GM18508 (cell line): ENCODE data around the gene OR51S1.
"Not testable (repeated sequence)": the region's sequence is repeated elsewhere in the genome, so short reads cannot be mapped to it uniquely, and the experiment has no call there.

Experiments used
- ATAC-seq: cut with Tn5 transposase; IDR thresholded peaks from one replicate; pipeline ENCODE4 v1.9.1; 2021; ENCODE audit warnings: moderate number of reproducible peaks; ENCODE audit not compliant: insufficient read depth, unreplicated experiment

Gene OR51S1, protein sequence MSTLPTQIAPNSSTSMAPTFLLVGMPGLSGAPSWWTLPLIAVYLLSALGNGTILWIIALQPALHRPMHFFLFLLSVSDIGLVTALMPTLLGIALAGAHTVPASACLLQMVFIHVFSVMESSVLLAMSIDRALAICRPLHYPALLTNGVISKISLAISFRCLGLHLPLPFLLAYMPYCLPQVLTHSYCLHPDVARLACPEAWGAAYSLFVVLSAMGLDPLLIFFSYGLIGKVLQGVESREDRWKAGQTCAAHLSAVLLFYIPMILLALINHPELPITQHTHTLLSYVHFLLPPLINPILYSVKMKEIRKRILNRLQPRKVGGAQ

GRCh38 chr11:4848908-4849532, at the start of gene OR51S1:
Gene OR51S1 (minus strand): TSS chr11:4849208. CDS start chr11:4849208, 0 bp downstream.
- ATAC-seq = no peak

GRCh38 chr11:4891996-4892640, 43.1 kb upstream of the OR51S1 start:
- no peak for ATAC-seq

GRCh38 chr11:4890279-4890678, 41.3 kb upstream of the OR51S1 start:
- no peak for ATAC-seq

DNA sequence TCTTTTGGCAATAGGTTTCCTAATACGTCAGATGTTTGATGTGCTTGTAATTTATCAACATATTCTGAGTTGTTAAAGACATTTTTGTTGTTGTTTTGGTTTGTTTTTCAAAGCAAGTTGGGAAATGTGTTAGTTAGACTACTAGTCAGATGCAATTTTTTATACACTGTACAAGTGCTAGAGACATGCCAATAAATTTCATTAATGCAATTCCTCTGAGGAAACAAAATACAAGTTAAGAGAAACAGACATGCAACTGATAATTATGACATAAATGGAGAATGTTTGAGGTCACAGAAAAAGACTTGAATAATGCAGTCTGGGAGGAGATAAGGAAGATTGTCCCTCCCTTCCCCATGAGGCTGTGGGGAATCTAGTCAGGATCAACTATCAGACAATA, 38.6 kb upstream of the OR51S1 start:
- no peak for ATAC-seq

- no peak for ATAC-seq
These were observed 37.2 kb upstream of the OR51S1 start for GRCh38 chr11:4886186-4886585.

GRCh38 chr11:4884361-4884760, 35.4 kb upstream of the OR51S1 start:
- no peak for ATAC-seq

DNA sequence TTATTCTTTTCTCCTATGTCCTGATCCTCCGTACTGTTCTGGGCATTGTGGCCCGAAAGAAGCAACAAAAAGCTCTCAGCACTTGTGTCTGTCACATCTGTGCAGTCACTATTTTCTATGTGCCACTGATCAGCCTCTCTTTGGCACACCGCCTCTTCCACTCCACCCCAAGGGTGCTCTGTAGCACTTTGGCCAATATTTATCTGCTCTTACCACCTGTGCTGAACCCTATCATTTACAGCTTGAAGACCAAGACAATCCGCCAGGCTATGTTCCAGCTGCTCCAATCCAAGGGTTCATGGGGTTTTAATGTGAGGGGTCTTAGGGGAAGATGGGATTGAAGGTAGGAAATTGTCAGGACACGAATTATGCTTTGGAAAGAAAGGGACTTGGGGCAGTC, 33.5 kb upstream of the OR51S1 start:
- no peak for ATAC-seq

- no peak for ATAC-seq
These were observed 33.0 kb upstream of the OR51S1 start, which contains the start of gene OR51T1 for GRCh38 chr11:4881860-4882500. Gene OR51T1 (plus strand): TSS chr11:4881900. CDS start chr11:4881900, 0 bp downstream.

DNA sequence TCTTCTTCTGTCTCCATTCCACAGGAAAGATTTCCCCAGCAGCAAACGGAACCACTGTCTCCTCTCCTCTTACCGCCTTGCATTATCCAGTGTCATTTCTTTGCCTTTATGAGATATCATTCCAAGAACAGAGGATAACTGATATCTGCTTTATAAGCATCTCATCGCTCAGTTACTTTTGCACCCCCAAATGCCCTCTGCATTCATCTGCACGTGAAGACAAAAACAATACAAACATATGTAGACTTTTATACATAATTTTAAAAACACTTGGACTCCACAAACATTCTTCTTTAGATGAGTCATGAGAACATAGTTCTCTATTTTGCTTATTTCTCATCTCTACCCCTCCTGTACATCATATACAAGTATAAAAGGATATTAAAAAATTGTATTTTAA, 32.2 kb upstream of the OR51S1 start:
- ATAC-seq = no peak

DNA sequence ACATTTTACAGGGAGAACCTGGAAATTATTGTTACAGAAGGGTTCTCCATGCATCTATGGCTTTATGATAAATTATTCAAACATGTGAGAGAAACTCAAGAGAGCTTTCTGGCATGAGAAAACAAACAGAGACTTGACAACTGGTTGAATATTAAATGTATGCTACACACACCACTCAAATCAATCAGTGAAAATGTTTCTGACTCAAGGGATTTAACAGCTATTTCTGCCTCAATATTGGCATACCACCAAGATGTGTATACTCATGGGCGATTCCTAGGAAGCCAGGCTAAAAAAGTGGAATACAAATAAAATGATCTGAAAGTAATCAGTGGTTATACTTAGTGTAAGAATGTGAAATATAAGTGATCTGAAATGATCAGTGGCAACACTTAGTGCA, 16.8 kb upstream of the OR51S1 start:
- ATAC-seq = no peak

GRCh38 chr11:4863876-4864275, 14.9 kb upstream of the OR51S1 start:
- ATAC-seq = no peak

GRCh38 chr11:4862447-4863236, 13.6 kb upstream of the OR51S1 start:
- no peak for ATAC-seq

- ATAC-seq = not testable (repeated sequence)
These were observed 5.3 kb upstream of the OR51S1 start for GRCh38 chr11:4854286-4854685.

- no peak for ATAC-seq
These were observed 2.0 kb upstream of the OR51S1 start for GRCh38 chr11:4851033-4851432.

DNA sequence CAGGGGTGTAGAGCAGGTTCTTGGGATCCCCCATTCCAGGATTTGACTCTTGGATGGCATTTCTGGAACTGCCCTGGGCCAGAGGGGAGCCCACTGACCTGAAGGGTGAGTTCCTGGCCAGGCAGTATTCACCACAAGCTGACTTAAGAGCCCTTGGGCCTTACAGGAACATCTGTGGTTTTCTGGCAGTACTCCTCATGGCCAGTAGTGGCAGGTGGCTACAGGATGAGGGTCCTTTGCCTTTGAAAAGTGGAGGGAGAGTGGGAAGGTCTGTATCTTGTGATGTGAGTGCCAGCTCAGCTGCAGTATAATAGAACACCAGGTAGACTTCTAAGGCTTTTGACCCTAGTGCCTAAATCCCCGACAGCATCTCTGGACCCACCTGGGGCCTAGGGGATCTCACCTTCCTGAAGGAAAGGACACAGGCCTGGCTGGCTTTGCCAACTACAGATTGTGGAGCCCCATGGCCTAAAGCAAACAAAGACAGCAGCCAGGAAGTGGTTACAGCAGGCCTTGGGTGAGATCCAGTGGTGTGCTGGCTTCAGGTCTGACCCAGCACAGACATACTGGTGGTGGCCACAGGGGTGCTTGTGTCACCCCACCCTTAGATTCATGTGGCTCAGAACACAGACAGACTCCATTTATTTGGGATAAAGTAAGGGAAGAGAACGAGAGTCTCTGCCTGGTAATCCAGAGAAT, 9.0 kb downstream of the OR51S1 start:
- no peak for ATAC-seq

DNA sequence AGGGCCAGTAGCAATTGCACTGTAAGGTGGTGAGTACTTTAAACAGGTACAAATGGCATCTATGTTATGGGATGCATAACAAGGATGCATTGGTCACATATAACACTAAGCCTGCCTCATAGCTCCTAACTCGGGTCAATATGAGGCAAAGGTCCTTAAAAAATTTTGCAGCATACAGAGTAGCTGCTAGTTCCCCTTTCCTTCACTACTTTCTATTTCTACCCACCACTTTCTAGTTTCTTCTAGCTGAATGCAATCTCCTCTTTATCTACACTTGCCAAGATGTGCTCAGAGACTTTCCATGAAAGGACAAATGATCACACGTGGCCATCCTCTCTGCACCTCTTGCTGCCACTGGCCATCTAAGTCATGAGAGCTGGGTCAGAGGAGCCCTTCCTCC, 18.1 kb downstream of the OR51S1 start:
- no peak for ATAC-seq

DNA sequence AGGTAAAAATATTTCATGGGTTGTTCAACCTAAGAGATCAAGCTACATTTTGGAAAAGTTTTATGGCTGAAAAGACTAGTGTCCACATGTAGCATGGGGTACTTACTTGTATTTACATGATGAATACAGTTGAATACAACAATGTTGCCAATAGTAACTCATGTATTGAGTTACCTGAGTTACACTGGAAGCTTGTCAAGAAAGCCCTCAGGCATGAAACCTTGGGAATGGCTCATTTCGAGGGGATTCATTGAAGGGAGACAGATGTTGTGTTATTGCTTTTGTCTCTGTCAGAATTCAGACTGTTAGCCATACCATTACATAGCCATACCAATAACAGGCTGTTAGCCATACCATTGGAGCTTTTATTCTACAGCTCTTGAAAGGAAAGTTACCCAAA, 18.7 kb downstream of the OR51S1 start:
- no peak for ATAC-seq

DNA sequence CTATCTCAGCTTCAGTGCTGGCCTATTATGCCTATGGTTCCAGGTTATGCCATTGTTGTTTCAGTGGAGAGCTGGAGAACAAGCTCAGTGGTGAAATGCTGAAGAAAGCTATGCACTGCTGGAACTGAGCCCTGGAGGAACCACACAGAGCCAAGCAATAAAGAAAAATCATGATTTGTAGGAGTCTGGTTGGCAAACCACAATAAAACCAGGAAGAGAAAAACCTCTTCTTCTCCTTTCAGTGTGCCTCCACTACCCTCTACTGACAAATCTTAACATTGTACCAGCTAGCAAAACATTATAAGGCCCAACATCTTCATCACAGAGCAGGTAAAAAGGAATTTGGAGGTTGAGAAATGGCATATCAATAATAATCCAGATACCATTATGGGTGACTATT, 22.6 kb downstream of the OR51S1 start:
- no peak for ATAC-seq

DNA sequence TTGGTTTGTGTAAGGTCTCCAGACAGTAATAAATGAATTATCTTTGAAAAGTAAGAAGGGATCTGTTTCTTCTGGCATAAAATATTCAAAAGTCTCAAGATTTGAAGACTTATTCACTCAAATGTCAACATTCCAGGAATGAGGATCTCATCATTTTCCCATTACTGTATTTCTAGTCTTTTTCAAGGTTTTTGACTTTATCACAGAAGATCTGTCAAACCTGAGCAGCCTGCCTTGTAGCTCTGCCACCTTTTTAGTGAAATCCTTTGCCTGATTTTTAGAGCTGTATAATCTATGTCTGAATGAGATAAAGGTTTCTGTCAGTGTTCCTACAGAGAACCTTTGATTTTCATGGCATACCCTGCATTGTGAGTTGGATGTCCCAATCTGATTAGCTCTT, 23.9 kb downstream of the OR51S1 start:
- ATAC-seq = no peak

DNA sequence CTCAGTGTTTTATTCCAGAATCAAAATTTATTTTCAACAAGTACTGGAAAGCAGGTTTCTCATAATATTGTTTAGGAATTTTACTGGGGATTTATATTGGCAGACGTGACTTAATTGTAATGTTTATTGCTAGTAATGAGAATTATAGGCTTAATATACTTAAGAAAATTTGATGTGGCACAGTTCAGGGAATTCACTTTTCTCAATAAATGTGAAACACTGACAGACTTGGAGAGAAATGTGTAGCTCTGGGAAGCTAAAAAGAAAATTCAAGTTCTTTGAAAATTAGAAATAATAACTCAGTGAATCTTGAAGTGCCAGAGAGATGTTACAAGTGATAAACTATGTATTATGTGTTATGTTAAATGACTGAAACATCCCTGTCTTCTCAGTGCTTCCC, 28.0 kb downstream of the OR51S1 start, which contains the start of gene OR51F2:
Gene OR51F2 (plus strand): TSS at position 301 of the 400 bp plus-strand sequence. CDS start 101 bp downstream, outside the sequence.
- ATAC-seq = no peak
